Thyroid gland (tissue), 4 donors: Measurements from ENCODE around the gene ETV3L. TPM values are rescaled to one million over a fixed set of nuclear protein-coding genes. Genes with fewer than 3 reads are reported as not detected.

ENCODE experiments used
- DNase-seq, 2 donors: peaks; one replicate each; pipeline ENCODE4 v3.0.0-alpha.2; 2019
- H3K27ac ChIP-seq, 3 donors: fragments of 200-600 bp; sonication (generic); 1 replicate in 2 of 3; 2 replicates in 1 of 3; pipeline ENCODE4 v1.5.1; 2016 to 2019; ENCODE audit warnings: mild to moderate bottlenecking in 1 of 3, moderate library complexity in 1 of 3
- H3K27me3 ChIP-seq: fragments of 200-600 bp; sonication (generic); one replicate; pipeline ENCODE4 v1.5.1; 2019
- H3K36me3 ChIP-seq, 2 donors: fragments of 200-600 bp; sonication (generic); one replicate each; pipeline ENCODE4 v1.5.1; 2016 to 2019
- H3K4me1 ChIP-seq, 2 donors: fragments of 200-600 bp; sonication (generic); one replicate each; pipeline ENCODE4 v1.5.1; 2017 to 2019
- H3K4me3 ChIP-seq, 3 donors: fragments of 200-600 bp; sonication (generic); replicated peaks in 1 of 3; 1 replicate in 2 of 3; 2 replicates in 1 of 3; pipeline ENCODE4 v1.5.1; 2016; ENCODE audit warnings: mild to moderate bottlenecking in 1 of 3
- H3K9me3 ChIP-seq: fragments of 200-600 bp; sonication (generic); one replicate; pipeline ENCODE4 v1.5.1; 2017
- CTCF ChIP-seq, 6 experiments: fragments of 200-600 bp in 3 of 6; fragments of 450-650 bp in 3 of 6; sonication (generic) in 3 of 6; IDR thresholded peaks; one replicate each; pipeline ENCODE4 v1.5.1; 2016 to 2019; ENCODE audit warnings: antibody characterized with exemption in 6 of 6, mild to moderate bottlenecking in 2 of 6, inconsistent platforms in 1 of 6, moderate library complexity in 1 of 6
- POLR2A ChIP-seq, 2 donors: fragments of 450-650 bp; IDR thresholded peaks; one replicate each; pipeline ENCODE4 v1.6.1; 2017; ENCODE audit warnings: antibody characterized with exemption in 2 of 2, mild to moderate bottlenecking in 2 of 2, moderate library complexity in 1 of 2
- WGBS, 2 donors: methylation state at CpG; one replicate each; pipeline ENCODE4 v1.1.5; 2017; 5-methylcytosine and 5-hydroxymethylcytosine counted together
- intact Hi-C: fragments of 100-400 bp; cut with DNase I; formaldehyde crosslinking; loops from one replicate; pipeline ENCODE4 v1.15.1; 2023
- total RNA-seq, 4 donors: library from RNA; depleted of rRNA; stranded (reverse); fragments of >200 nt; gene quantifications; one replicate each; pipeline ENCODE4 v1.2.3, GENCODE V29; 2016

Gene ETV3L
- total RNA-seq, 4 donors from 2014 or later, result not detected

GRCh38 chr1:157136133-157136532, 36.5 kb upstream of the ETV3L start:
- H3K27ac ChIP-seq, result no peak overlapping the region
- TF ChIP-seq POLR2A (IDR thresholded peaks at IDR 0.05), result no peak
- peaks cover 16 to 21% of the 10 kb centered on the region in 2 donors for H3K4me1 ChIP-seq
- H3K36me3 ChIP-seq, result peaks cover 42 to 45% of the 10 kb centered on the region in 2 donors
- no peaks in the 10 kb centered on the region for H3K9me3 ChIP-seq
- 54 to 59% methylated on average over 4 of the region's 4 CpGs for WGBS, 2 donors
- DNase-seq, result no peak
- H3K27me3 ChIP-seq, result no peaks in the 10 kb centered on the region
- no peak overlapping the region for H3K4me3 ChIP-seq
- intact Hi-C loops, result no loop called here

DNA sequence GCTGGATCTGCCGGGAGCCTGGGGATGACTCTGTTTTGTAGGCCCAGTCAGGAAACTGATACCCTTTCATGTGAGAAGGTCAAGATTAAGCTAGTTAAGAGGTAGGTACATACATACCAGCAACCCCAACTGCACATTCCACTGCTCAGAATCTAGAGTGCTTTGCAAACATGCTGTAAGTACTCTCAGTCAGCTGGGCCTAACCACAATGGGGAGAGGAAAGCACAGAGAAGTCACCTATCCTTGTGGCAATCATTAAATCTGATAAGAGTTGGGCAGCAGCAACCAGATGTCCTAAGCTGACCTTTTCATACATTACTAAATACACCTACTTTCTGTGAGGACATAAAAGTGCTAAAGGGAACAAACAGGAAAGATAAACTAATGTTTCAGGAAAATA, 36.0 kb upstream of the ETV3L start:
- Histone ChIP-seq H3K27me3 (no peaks in the 10 kb centered on the region), H3K36me3 (peaks cover 42 to 47% of the 10 kb centered on the region in 2 donors), H3K27ac (no peak overlapping the region), H3K9me3 (no peaks in the 10 kb centered on the region), H3K4me3 (no peak overlapping the region), H3K4me1 (peaks cover 16 to 21% of the 10 kb centered on the region in 2 donors)
- intact Hi-C loops, result no loop called here
- 50 to 75% methylated on average over 1 of the region's 1 CpG for WGBS, 2 donors
- DNase-seq, result no peak
- TF ChIP-seq CTCF (IDR thresholded peaks at IDR 0.05) (no peak), POLR2A (IDR thresholded peaks at IDR 0.05) (no peak)

GRCh38 chr1:157135070-157135469, 35.5 kb upstream of the ETV3L start:
- Histone ChIP-seq H3K36me3 (peaks cover 42 to 52% of the 10 kb centered on the region in 2 donors), H3K27ac (no peak overlapping the region), H3K27me3 (no peaks in the 10 kb centered on the region), H3K4me3 (no peak overlapping the region), H3K9me3 (no peaks in the 10 kb centered on the region), H3K4me1 (peaks cover 16 to 21% of the 10 kb centered on the region in 2 donors)
- intact Hi-C loops, result no loop called here
- 92 to 95% methylated on average over 2 of the region's 2 CpGs for WGBS, 2 donors
- TF ChIP-seq POLR2A (IDR thresholded peaks at IDR 0.05) (no peak), CTCF (IDR thresholded peaks at IDR 0.05) (no peak)
- no peak for DNase-seq

GRCh38 chr1:157134442-157134841, 34.8 kb upstream of the ETV3L start:
- no peaks in the 10 kb centered on the region for H3K27me3 ChIP-seq
- no peak for DNase-seq
- H3K4me1 ChIP-seq, result peaks cover 16 to 21% of the 10 kb centered on the region in 2 donors
- WGBS, 2 donors, result 95 to 96% methylated on average over 4 of the region's 4 CpGs
- no peaks in the 10 kb centered on the region for H3K9me3 ChIP-seq
- TF ChIP-seq CTCF (IDR thresholded peaks at IDR 0.05) (no peak), POLR2A (IDR thresholded peaks at IDR 0.05) (no peak)
- no peak overlapping the region for H3K27ac ChIP-seq
- intact Hi-C loops, result no loop called here
- H3K4me3 ChIP-seq, result no peak overlapping the region
- H3K36me3 ChIP-seq, result peaks cover 42 to 57% of the 10 kb centered on the region in 2 donors

GRCh38 chr1:157133426-157133825, 33.8 kb upstream of the ETV3L start:
- Histone ChIP-seq H3K36me3 (peaks cover 42 to 58% of the 10 kb centered on the region in 2 donors), H3K27me3 (no peaks in the 10 kb centered on the region), H3K9me3 (no peaks in the 10 kb centered on the region), H3K4me1 (peaks cover 14 to 16% of the 10 kb centered on the region in 2 donors), H3K27ac (no peak overlapping the region), H3K4me3 (no peak overlapping the region)
- 82 to 85% methylated on average over 2 of the region's 2 CpGs for WGBS, 2 donors
- no peak for TF ChIP-seq POLR2A (IDR thresholded peaks at IDR 0.05)
- intact Hi-C loops, result no loop called here
- no peak for DNase-seq

- WGBS, 2 donors, result 72 to 96% methylated on average over 2 of the region's 2 CpGs
- H3K4me1 ChIP-seq, result peaks cover 14 to 16% of the 10 kb centered on the region in 2 donors
- intact Hi-C loops, result no loop called here
- TF ChIP-seq CTCF (IDR thresholded peaks at IDR 0.05) (no peak), POLR2A (IDR thresholded peaks at IDR 0.05) (no peak)
- peaks cover 42 to 63% of the 10 kb centered on the region in 2 donors for H3K36me3 ChIP-seq
- no peaks in the 10 kb centered on the region for H3K27me3 ChIP-seq
- no peak overlapping the region for H3K27ac ChIP-seq
- H3K4me3 ChIP-seq, result no peak overlapping the region
- no peaks in the 10 kb centered on the region for H3K9me3 ChIP-seq
- DNase-seq, result no peak
Measured at GRCh38 chr1:157132616-157133167, 33.1 kb upstream of the ETV3L start.
